ENCODE results near the gene PHF2. TPM values are rescaled to one million over a fixed set of nuclear protein-coding genes. Genes with fewer than 3 reads are reported as not detected.

The PHF2 gene
- total RNA-seq, 2 experiments from 2014 or later: 14.6 to 15.6 TPM

- Mint-ChIP-seq H3K27ac (no peak overlapping the region), H3K27me3 (no peaks in the 10 kb centered on the region), H3K4me3 (no peak overlapping the region), H3K4me1 (no peaks in the 10 kb centered on the region), H3K9me3 (peaks cover 17% of the 10 kb centered on the region), H3K36me3 (no peaks in the 10 kb centered on the region)
- no peak for DNase-seq
Measured at GRCh38 chr9:93701494-93702218, 125.3 kb downstream of the PHF2 start.

- Mint-ChIP-seq H3K27me3 (no peaks in the 10 kb centered on the region), H3K4me1 (no peaks in the 10 kb centered on the region), H3K9me3 (peaks cover 17% of the 10 kb centered on the region), H3K27ac (no peak overlapping the region), H3K4me3 (no peak overlapping the region), H3K36me3 (no peaks in the 10 kb centered on the region)
- no peak for DNase-seq
Measured at GRCh38 chr9:93702261-93702660, 125.9 kb downstream of the PHF2 start.

- Mint-ChIP-seq H3K9me3 (peaks cover 14% of the 10 kb centered on the region), H3K27ac (no peak overlapping the region), H3K27me3 (peaks cover 3% of the 10 kb centered on the region), H3K4me1 (no peaks in the 10 kb centered on the region), H3K36me3 (no peaks in the 10 kb centered on the region), H3K4me3 (no peak overlapping the region)
- DNase-seq: no peak
Measured at GRCh38 chr9:93708289-93708986, 132.1 kb downstream of the PHF2 start.

- DNase-seq: no peak
- H3K27me3 Mint-ChIP-seq: peaks cover 3% of the 10 kb centered on the region
- peaks cover 12% of the 10 kb centered on the region for H3K9me3 Mint-ChIP-seq
- H3K4me3 Mint-ChIP-seq: no peak overlapping the region
- H3K36me3 Mint-ChIP-seq: no peaks in the 10 kb centered on the region
- no peak overlapping the region for H3K27ac Mint-ChIP-seq
- H3K4me1 Mint-ChIP-seq: no peaks in the 10 kb centered on the region
Measured at GRCh38 chr9:93708987-93709302, 132.6 kb downstream of the PHF2 start.

GRCh38 chr9:93709600-93710369, 133.4 kb downstream of the PHF2 start:
- Mint-ChIP-seq H3K36me3 (no peaks in the 10 kb centered on the region), H3K27ac (no peak overlapping the region), H3K4me3 (no peak overlapping the region), H3K27me3 (peaks cover 3% of the 10 kb centered on the region), H3K4me1 (no peaks in the 10 kb centered on the region), H3K9me3 (peaks cover 10% of the 10 kb centered on the region)
- no peak for DNase-seq

GRCh38 chr9:93710370-93710723, 134.0 kb downstream of the PHF2 start:
- no peaks in the 10 kb centered on the region for H3K36me3 Mint-ChIP-seq
- no peak overlapping the region for H3K4me3 Mint-ChIP-seq
- H3K27me3 Mint-ChIP-seq: peaks cover 8% of the 10 kb centered on the region
- no peak overlapping the region for H3K27ac Mint-ChIP-seq
- no peak for DNase-seq
- H3K9me3 Mint-ChIP-seq: peaks cover 11% of the 10 kb centered on the region
- H3K4me1 Mint-ChIP-seq: no peaks in the 10 kb centered on the region

GRCh38 chr9:93711002-93711401, 134.6 kb downstream of the PHF2 start:
- Mint-ChIP-seq H3K9me3 (peaks cover 12% of the 10 kb centered on the region), H3K4me3 (no peak overlapping the region), H3K36me3 (no peaks in the 10 kb centered on the region), H3K27me3 (peaks cover 9% of the 10 kb centered on the region), H3K27ac (no peak overlapping the region), H3K4me1 (no peaks in the 10 kb centered on the region)
- no peak for DNase-seq

GRCh38 chr9:93712896-93713295, 136.5 kb downstream of the PHF2 start:
- DNase-seq: no peak
- H3K27me3 Mint-ChIP-seq: peaks cover 12% of the 10 kb centered on the region
- H3K36me3 Mint-ChIP-seq: peaks cover 4% of the 10 kb centered on the region
- H3K4me3 Mint-ChIP-seq: no peak overlapping the region
- H3K9me3 Mint-ChIP-seq: peaks cover 21% of the 10 kb centered on the region
- no peak overlapping the region for H3K27ac Mint-ChIP-seq
- no peaks in the 10 kb centered on the region for H3K4me1 Mint-ChIP-seq

- DNase-seq: no peak
- H3K27ac Mint-ChIP-seq: no peak overlapping the region
- peaks cover 23% of the 10 kb centered on the region for H3K9me3 Mint-ChIP-seq
- no peak overlapping the region for H3K4me3 Mint-ChIP-seq
- H3K27me3 Mint-ChIP-seq: peaks cover 12% of the 10 kb centered on the region
- H3K36me3 Mint-ChIP-seq: peaks cover 4% of the 10 kb centered on the region
- no peaks in the 10 kb centered on the region for H3K4me1 Mint-ChIP-seq
Measured at GRCh38 chr9:93713716-93714115, 137.3 kb downstream of the PHF2 start.

- Mint-ChIP-seq H3K9me3 (peaks cover 12% of the 10 kb centered on the region), H3K4me1 (no peaks in the 10 kb centered on the region), H3K27ac (no peak overlapping the region), H3K4me3 (no peak overlapping the region), H3K36me3 (no peaks in the 10 kb centered on the region), H3K27me3 (peaks cover 12% of the 10 kb centered on the region)
- no peak for DNase-seq
Measured at GRCh38 chr9:93721417-93721965, 145.1 kb downstream of the PHF2 start.

- Mint-ChIP-seq H3K27ac (no peak overlapping the region), H3K9me3 (peaks cover 4% of the 10 kb centered on the region), H3K4me1 (no peaks in the 10 kb centered on the region), H3K36me3 (no peaks in the 10 kb centered on the region), H3K27me3 (peaks cover 15% of the 10 kb centered on the region), H3K4me3 (no peak overlapping the region)
- no peak for DNase-seq
Measured at GRCh38 chr9:93724852-93725251, 148.5 kb downstream of the PHF2 start.

GRCh38 chr9:93725382-93725781, 149.0 kb downstream of the PHF2 start:
- H3K36me3 Mint-ChIP-seq: no peaks in the 10 kb centered on the region
- no peak overlapping the region for H3K27ac Mint-ChIP-seq
- no peak overlapping the region for H3K4me3 Mint-ChIP-seq
- no peaks in the 10 kb centered on the region for H3K4me1 Mint-ChIP-seq
- H3K9me3 Mint-ChIP-seq: peaks cover 4% of the 10 kb centered on the region
- H3K27me3 Mint-ChIP-seq: peaks cover 17% of the 10 kb centered on the region
- no peak for DNase-seq

GRCh38 chr9:93726147-93726546, 149.8 kb downstream of the PHF2 start:
- Mint-ChIP-seq H3K27me3 (peaks cover 22% of the 10 kb centered on the region), H3K36me3 (no peaks in the 10 kb centered on the region), H3K27ac (no peak overlapping the region), H3K9me3 (peaks cover 4% of the 10 kb centered on the region), H3K4me1 (no peaks in the 10 kb centered on the region), H3K4me3 (no peak overlapping the region)
- no peak for DNase-seq

Data from activated naive CD8-positive, alpha-beta T cell treated with anti-CD3 and anti-CD28 coated beads for 36 hours (primary cell).